ENCODE results near the gene FOXN3.

GRCh38 chr14:89330236-89331002 is 86.6 kb downstream of the FOXN3 start:
- TF ChIP-seq POLR2A (IDR thresholded peaks at IDR 0.05; ENCODE audit: low read depth, low read length), result no peak
- TF ChIP-seq POLR2AphosphoS5 (IDR thresholded peaks at IDR 0.05; ENCODE audit: low read depth, low read length), result no peak
- TF ChIP-seq TAF1 (IDR thresholded peaks at IDR 0.05; ENCODE audit: borderline replicate concordance, low read depth, low read length), result no peak

Measured in GM12892 (cell line).